SK-N-SH treated with all-trans-retinoic acid at 6 μM for 48 hours (cell line): ENCODE measurements around the gene ZNF682.

Experiments used
- ZC3H10 ChIP-seq: fragments of 250-450 bp; sonication (Bioruptor Pico); IDR thresholded peaks from 2 replicates; pipeline ENCODE4 v1.5.1; 2021; ENCODE audit warnings: mild to moderate bottlenecking, moderate library complexity
- ZFP30 ChIP-seq: fragments of 450-650 bp; formaldehyde crosslinking; IDR thresholded peaks from 2 replicates; pipeline ENCODE4 v1.5.0; 2022; ENCODE audit warnings: mild to moderate bottlenecking, moderate library complexity

- TF ChIP-seq ZFP30 (no peak), ZC3H10 (CRISPR knock-in tag) (no peak)
Observed at GRCh38 chr19:20077791-20078463, 38.6 kb upstream of the ZNF682 start, which contains the start of gene ZNF90.
